Neural cell (in vitro differentiated cells): ENCODE measurements around the gene TDRD12. TPM values are rescaled to one million over a fixed set of nuclear protein-coding genes. Genes with fewer than 3 reads are reported as not detected.
"Not testable (repeated sequence)": the region's sequence is repeated elsewhere in the genome, so short reads cannot be mapped to it uniquely, and the experiment has no call there.

Experiments used
- H2AFZ ChIP-seq: fragments of 200-600, 300-800 bp; sonication (generic), shearing (Covaris generic); 2 replicates; pipeline ENCODE4 v1.6.0; 2014; ENCODE audit warnings: low read depth, mild to moderate bottlenecking, antibody characterized with exemption, low read length, moderate library complexity
- H3F3A ChIP-seq: fragments of 200-600 bp; shearing (Covaris generic); 2 replicates; pipeline ENCODE4 v1.6.1; 2016; ENCODE audit warnings: mild to moderate bottlenecking, moderate library complexity, mixed read lengths, antibody characterized with exemption, low read length; ENCODE audit not compliant: insufficient read depth, poor library complexity, severe bottlenecking
- H3K27ac ChIP-seq: fragments of 200-600, 300-800 bp; sonication (generic), shearing (Covaris generic); 2 replicates; pipeline ENCODE4 v1.5.1; 2014; ENCODE audit warnings: mild to moderate bottlenecking, low read length, moderate library complexity
- H3K27me3 ChIP-seq: fragments of 300-800, 200-600 bp; sonication (generic), shearing (Covaris generic); 2 replicates; pipeline ENCODE4 v1.6.0; 2014; ENCODE audit warnings: mild to moderate bottlenecking, low read depth, low read length, moderate library complexity; ENCODE audit not compliant: insufficient read depth
- H3K36me3 ChIP-seq: fragments of 300-800, 200-600 bp; sonication (generic), shearing (Covaris generic); 2 replicates; pipeline ENCODE4 v1.5.1; 2014; ENCODE audit warnings: mild to moderate bottlenecking, antibody characterized with exemption, low read length, moderate library complexity; ENCODE audit not compliant: insufficient read depth
- H3K4me2 ChIP-seq: fragments of 300-800, 200-600 bp; sonication (generic), shearing (Covaris generic); 2 replicates; pipeline ENCODE4 v1.6.0; 2014; ENCODE audit warnings: mild to moderate bottlenecking, low read length
- H3K4me3 ChIP-seq: fragments of 300-800, 200-600 bp; sonication (generic), shearing (Covaris generic); 2 replicates; pipeline ENCODE4 v1.5.1; 2014; ENCODE audit warnings: mild to moderate bottlenecking, low read length, moderate library complexity
- H3K79me2 ChIP-seq: fragments of 200-600 bp; shearing (Covaris generic); replicated peaks from 2 replicates; pipeline ENCODE4 v1.6.0; 2014; ENCODE audit warnings: mild to moderate bottlenecking, low read length, moderate library complexity; ENCODE audit not compliant: insufficient read depth
- H3K9ac ChIP-seq: fragments of 300-800, 200-600 bp; sonication (generic), shearing (Covaris generic); 2 replicates; pipeline ENCODE4 v1.6.1; 2016; ENCODE audit warnings: mild to moderate bottlenecking, low read length, mixed read lengths
- H3K9me2 ChIP-seq: fragments of 200-600 bp; shearing (Covaris generic); 2 replicates; pipeline ENCODE4 v1.6.1; 2016; ENCODE audit warnings: mild to moderate bottlenecking, low read length, mixed read lengths; ENCODE audit not compliant: insufficient read depth
- H3K9me3 ChIP-seq: fragments of 200-600, 300-800 bp; sonication (generic), shearing (Covaris generic); 2 replicates; pipeline ENCODE4 v1.6.1; 2016; ENCODE audit warnings: mild to moderate bottlenecking, mixed run types, low read length, moderate library complexity, mixed read lengths
- H4K20me1 ChIP-seq: fragments of 200-600 bp; shearing (Covaris generic); 2 replicates; pipeline ENCODE4 v1.6.1; 2016; ENCODE audit warnings: mild to moderate bottlenecking, mixed run types; ENCODE audit not compliant: insufficient read depth
- CTCF ChIP-seq: fragments of 450-650 bp; IDR thresholded peaks from 2 replicates; pipeline ENCODE4 v1.5.1; 2014; ENCODE audit warnings: antibody characterized with exemption, mild to moderate bottlenecking, moderate library complexity; ENCODE audit not compliant: poor library complexity, severe bottlenecking
- EP300 ChIP-seq: fragments of 450-650 bp; conservative IDR thresholded peaks from 2 replicates; pipeline ENCODE4 v1.6.1; 2014; ENCODE audit warnings: antibody characterized with exemption, mild to moderate bottlenecking, moderate library complexity; ENCODE audit not compliant: poor library complexity, severe bottlenecking
- EZH2 ChIP-seq: fragments of 200-600, 300-800 bp; shearing (Covaris generic), sonication (generic); IDR thresholded peaks from 2 replicates; pipeline ENCODE4 v1.6.1; 2014; ENCODE audit warnings: antibody characterized with exemption, low read length, borderline replicate concordance, mild to moderate bottlenecking; ENCODE audit not compliant: insufficient read depth, poor library complexity, severe bottlenecking
- MXI1 ChIP-seq: fragments of 450-650 bp; conservative IDR thresholded peaks from 2 replicates; pipeline ENCODE4 v1.6.1; 2014; ENCODE audit warnings: antibody characterized with exemption, mild to moderate bottlenecking; ENCODE audit not compliant: poor library complexity, severe bottlenecking
- POLR2AphosphoS5 ChIP-seq: IDR thresholded peaks from 2 replicates; pipeline ENCODE4 v1.6.1; 2012
- RAD21 ChIP-seq: fragments of 450-650 bp; conservative IDR thresholded peaks from 2 replicates; pipeline ENCODE4 v1.6.1; 2014; ENCODE audit warnings: antibody characterized with exemption, mild to moderate bottlenecking, moderate library complexity
- REST ChIP-seq: IDR thresholded peaks from 2 replicates; pipeline ENCODE4 v1.6.1; 2012; ENCODE audit warnings: borderline replicate concordance
- SMC3 ChIP-seq: fragments of 450-650 bp; conservative IDR thresholded peaks from 2 replicates; pipeline ENCODE4 v1.6.1; 2014; ENCODE audit warnings: antibody characterized with exemption, mild to moderate bottlenecking, moderate library complexity; ENCODE audit not compliant: poor library complexity
- TAF1 ChIP-seq: IDR thresholded peaks from 2 replicates; pipeline ENCODE4 v1.6.1; 2012; ENCODE audit warnings: low read depth
- polyA plus RNA-seq: library from polyadenylated mRNA; depleted of rRNA; stranded (reverse); fragments of >200 nt; gene quantifications from 2 replicates; pipeline ENCODE4 v1.2.3, GENCODE V29; 2014

The TDRD12 gene
- polyA plus RNA-seq, 1 donor from 2014 or later: 9.2 TPM

- Histone ChIP-seq H4K20me1 (no peaks in the 10 kb centered on the region), H3K4me2 (no peak overlapping the region), H3K9me2 (no peaks in the 10 kb centered on the region), H3K27me3 (no peaks in the 10 kb centered on the region), H2AFZ (no peak overlapping the region), H3K79me2 (no peaks in the 10 kb centered on the region), H3K4me3 (no peak overlapping the region), H3K9ac (no peak overlapping the region), H3F3A (no peaks in the 10 kb centered on the region), H3K9me3 (no peaks in the 10 kb centered on the region), H3K36me3 (no peaks in the 10 kb centered on the region), H3K27ac (no peak overlapping the region)
- TF ChIP-seq CTCF (no peak), TAF1 (no peak), MXI1 (no peak), POLR2AphosphoS5 (no peak), EP300 (no peak), EZH2 (no peak), RAD21 (no peak), REST (no peak), SMC3 (no peak)
These were observed 61.7 kb downstream of the TDRD12 start for GRCh38 chr19:32781280-32781679.

DNA sequence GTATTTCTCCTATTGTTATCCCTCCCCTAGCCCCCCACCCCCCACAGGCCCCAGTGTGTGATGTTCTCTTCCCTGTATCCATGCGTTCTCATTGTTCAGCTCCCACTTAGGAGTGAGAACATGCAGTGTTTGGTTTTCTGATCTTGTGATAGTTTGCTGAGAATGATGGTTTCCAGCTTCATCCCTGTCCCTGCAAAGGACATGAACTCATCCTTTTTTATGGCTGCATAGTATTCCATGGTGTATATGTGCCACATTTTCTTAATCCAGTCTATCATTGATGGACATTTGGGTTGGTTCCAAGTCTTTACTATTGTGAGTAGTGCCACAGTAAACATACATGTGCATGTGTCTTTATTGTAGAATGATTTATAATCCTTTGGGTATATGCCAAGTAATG lies 62.5 kb downstream of the TDRD12 start:
- not testable (repeated sequence) for H2AFZ ChIP-seq, H3K9me2 ChIP-seq, H3K9ac ChIP-seq, H3K4me2 ChIP-seq, H3K27me3 ChIP-seq, H3K9me3 ChIP-seq, H3K27ac ChIP-seq, H3K36me3 ChIP-seq, H3K79me2 ChIP-seq, H4K20me1 ChIP-seq, H3F3A ChIP-seq, H3K4me3 ChIP-seq

DNA sequence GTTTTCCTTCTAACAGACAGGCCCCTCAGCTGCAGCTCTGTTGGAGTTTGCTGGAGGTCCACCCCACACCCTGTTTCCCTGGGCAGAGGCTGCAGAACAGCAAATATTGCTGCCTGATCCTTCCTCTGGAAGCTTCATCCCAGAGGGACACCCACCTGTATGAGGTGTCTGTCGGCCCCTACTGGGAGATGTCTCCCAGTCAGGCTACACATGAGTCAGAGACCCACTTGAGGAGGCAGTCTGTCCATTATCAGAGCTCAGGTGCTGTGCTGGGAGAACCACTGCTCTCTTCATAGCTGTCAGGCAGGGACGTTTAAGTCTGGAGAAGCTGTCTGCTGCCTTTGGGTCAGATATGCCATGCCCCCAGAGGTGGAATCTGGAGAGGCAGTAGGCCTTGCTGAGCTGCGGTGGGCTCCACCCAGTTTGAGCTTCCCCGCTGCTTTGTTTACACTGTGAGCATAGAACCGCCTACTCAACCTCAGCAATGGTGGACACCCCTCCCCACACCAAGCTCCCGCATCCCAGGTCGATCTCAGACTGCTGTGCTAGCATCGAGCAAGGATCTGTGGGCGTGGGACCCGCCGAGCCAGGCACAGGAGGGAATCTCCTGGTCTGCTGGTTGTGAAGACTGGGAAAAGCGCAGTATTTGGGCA lies 67.7 kb downstream of the TDRD12 start:
- not testable (repeated sequence) for H3K9me3 ChIP-seq, H4K20me1 ChIP-seq, H2AFZ ChIP-seq, H3K27me3 ChIP-seq, H3K27ac ChIP-seq, H3K9ac ChIP-seq, H3K79me2 ChIP-seq, H3K4me3 ChIP-seq, H3F3A ChIP-seq, H3K9me2 ChIP-seq, H3K36me3 ChIP-seq, H3K4me2 ChIP-seq

- H3K36me3 ChIP-seq, H3K27me3 ChIP-seq, H3K9ac ChIP-seq, H3K9me3 ChIP-seq, H2AFZ ChIP-seq, H3K79me2 ChIP-seq, H3F3A ChIP-seq, H3K4me2 ChIP-seq, H3K27ac ChIP-seq, H4K20me1 ChIP-seq, H3K9me2 ChIP-seq, H3K4me3 ChIP-seq: not testable (repeated sequence)
These were observed 68.3 kb downstream of the TDRD12 start for GRCh38 chr19:32787895-32788294.
